PC-3 (cell line): Measurements from ENCODE around the gene LIPN.

ENCODE experiments used
- CTCF ChIP-seq: fragments of 300-600 bp; sonication (generic); conservative IDR thresholded peaks from 2 replicates; pipeline ENCODE4 v1.5.1; 2017; ENCODE audit warnings: antibody characterized with exemption, low read depth, mild to moderate bottlenecking, low read length
- EZH2phosphoT487 ChIP-seq: fragments of 300-600 bp; sonication (generic); IDR thresholded peaks from 2 replicates; pipeline ENCODE4 v1.6.1; 2018; ENCODE audit warnings: mild to moderate bottlenecking, antibody characterized with exemption, low read length, borderline replicate concordance

- TF ChIP-seq EZH2phosphoT487, result no peak
- TF ChIP-seq CTCF, result no peak
Measured at GRCh38 chr10:88802523-88803285, 42.9 kb downstream of the LIPN start, which contains the start of gene LIPM.
